Measurements from ENCODE around the gene WDR5. TPM values are rescaled to one million over a fixed set of nuclear protein-coding genes. Genes with fewer than 3 reads are reported as not detected.

Gene WDR5
- total and polyA plus RNA-seq, 2 experiments from 2014 or later = 37.0 to 56.6 TPM

DNA sequence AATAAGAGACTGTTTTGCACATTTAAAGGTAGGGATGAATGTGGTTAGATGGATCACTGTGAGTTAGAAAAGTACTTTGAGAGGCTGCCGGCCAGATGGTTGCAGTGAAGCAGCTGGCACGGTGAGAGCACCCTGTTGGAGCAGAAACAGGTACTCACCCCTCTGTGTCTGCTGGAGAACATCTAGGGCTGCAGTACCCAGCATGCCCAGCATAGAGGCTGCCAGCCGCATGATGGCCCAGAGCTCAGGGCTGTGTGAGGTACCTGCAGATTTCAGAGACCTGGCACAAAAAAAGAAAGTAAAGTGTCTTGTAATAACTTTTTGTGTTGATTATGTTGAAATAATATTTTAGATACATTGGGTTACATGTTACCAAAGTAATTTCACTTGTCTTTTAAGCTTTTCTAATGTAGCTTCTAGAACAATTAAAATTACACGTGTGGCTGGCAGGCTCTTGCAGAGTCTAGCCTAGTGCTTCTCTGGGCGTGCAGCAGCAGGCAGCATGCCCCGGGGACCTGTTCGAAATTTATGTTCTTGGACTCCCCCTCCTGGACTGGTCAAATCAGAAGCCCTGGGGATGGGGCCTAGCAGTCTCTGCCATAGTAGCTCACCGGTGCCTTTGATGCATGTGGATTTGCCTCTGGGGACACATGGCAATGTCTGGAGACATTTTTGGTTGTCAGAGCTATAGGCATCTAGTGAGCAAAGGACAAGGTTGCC lies 11.1 kb downstream of the WDR5 start:
- H3K27me3 ChIP-seq (ENCODE audit: insufficient read depth) = no peaks in the 10 kb centered on the region
- no peak overlapping the region for H3K4me3 ChIP-seq
- peaks cover 79% of the 10 kb centered on the region for H3K36me3 Mint-ChIP-seq (ENCODE audit: low read depth)
- peaks cover 35% of the 10 kb centered on the region for H3K36me3 ChIP-seq (ENCODE audit: insufficient read depth)
- H2AFZ ChIP-seq = no peak overlapping the region
- TF ChIP-seq ZNF114 (CRISPR knock-in tag; IDR thresholded peaks at IDR 0.05) (no peak), NANOG (IDR thresholded peaks at IDR 0.05; ENCODE audit: borderline replicate concordance) (no peak)
- TF ChIP-seq, protein P1, sequence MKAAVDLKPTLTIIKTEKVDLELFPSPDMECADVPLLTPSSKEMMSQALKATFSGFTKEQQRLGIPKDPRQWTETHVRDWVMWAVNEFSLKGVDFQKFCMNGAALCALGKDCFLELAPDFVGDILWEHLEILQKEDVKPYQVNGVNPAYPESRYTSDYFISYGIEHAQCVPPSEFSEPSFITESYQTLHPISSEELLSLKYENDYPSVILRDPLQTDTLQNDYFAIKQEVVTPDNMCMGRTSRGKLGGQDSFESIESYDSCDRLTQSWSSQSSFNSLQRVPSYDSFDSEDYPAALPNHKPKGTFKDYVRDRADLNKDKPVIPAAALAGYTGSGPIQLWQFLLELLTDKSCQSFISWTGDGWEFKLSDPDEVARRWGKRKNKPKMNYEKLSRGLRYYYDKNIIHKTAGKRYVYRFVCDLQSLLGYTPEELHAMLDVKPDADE (IDR thresholded peaks at IDR 0.05) = no peak
- H3K9me2 ChIP-seq (ENCODE audit: insufficient read depth) = no peaks in the 10 kb centered on the region
- H4K20me1 ChIP-seq (replicated peaks; ENCODE audit: insufficient read depth) = peaks cover 12% of the 10 kb centered on the region
- no peak overlapping the region for H3K27ac Mint-ChIP-seq
- H3K4me1 ChIP-seq (ENCODE audit: insufficient read depth) = no peaks in the 10 kb centered on the region
- no peak overlapping the region for H3K27ac ChIP-seq (ENCODE audit: low read depth)
- no peak overlapping the region for H3K4me2 ChIP-seq
- peaks cover 6% of the 10 kb centered on the region for H3K27me3 Mint-ChIP-seq (ENCODE audit: insufficient read depth, low read depth, poor library complexity)
- H3F3A ChIP-seq (replicated peaks; ENCODE audit: low read depth) = no peaks in the 10 kb centered on the region
- no peak for DNase-seq (ENCODE audit: low spot score)
- peaks cover 8% of the 10 kb centered on the region; the same call in 1 of the 2 replicates for H3K79me2 ChIP-seq (replicated peaks; ENCODE audit: insufficient read depth)
- H3K9me3 Mint-ChIP-seq = no peaks in the 10 kb centered on the region
- H3K4me3 Mint-ChIP-seq = no peak overlapping the region
- no peaks in the 10 kb centered on the region; the same call in 2 of the 3 replicates for H3K4me1 Mint-ChIP-seq
- ATAC-seq = no peak

DNA sequence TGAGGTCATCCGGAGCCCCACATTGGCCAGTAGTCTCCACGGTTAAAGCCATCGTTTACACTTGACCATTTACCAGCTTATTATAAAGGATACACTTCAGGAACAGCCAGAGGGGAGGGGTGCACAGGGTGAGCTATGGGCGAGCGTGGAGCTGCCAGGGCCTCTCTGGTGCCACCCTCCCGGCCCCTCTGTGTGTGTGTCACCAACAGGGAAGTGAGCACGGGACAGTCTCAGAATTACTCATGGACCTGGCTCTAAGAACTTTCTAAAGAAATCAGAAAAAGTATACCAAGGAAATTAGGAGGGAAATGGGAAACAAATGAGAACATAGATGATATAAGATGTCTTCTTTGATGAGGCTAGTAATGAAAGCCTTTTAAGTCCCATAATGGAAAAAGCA lies 13.5 kb downstream of the WDR5 start:
- H2AFZ ChIP-seq = no peak overlapping the region
- Mint-ChIP-seq H3K9me3 (no peaks in the 10 kb centered on the region), H3K27ac (no peak overlapping the region), H3K36me3 (ENCODE audit: low read depth) (peaks cover 75% of the 10 kb centered on the region), H3K4me1 (no peaks in the 10 kb centered on the region; the same call in 2 of the 3 replicates), H3K4me3 (no peak overlapping the region), H3K27me3 (ENCODE audit: insufficient read depth, low read depth, poor library complexity) (peaks cover 8% of the 10 kb centered on the region)
- TF ChIP-seq POLR2AphosphoS5 (IDR thresholded peaks at IDR 0.05; ENCODE audit: low read depth) = no peak
- TF ChIP-seq, protein P1 (IDR thresholded peaks at IDR 0.05) = no peak
- TF ChIP-seq, protein P2, sequence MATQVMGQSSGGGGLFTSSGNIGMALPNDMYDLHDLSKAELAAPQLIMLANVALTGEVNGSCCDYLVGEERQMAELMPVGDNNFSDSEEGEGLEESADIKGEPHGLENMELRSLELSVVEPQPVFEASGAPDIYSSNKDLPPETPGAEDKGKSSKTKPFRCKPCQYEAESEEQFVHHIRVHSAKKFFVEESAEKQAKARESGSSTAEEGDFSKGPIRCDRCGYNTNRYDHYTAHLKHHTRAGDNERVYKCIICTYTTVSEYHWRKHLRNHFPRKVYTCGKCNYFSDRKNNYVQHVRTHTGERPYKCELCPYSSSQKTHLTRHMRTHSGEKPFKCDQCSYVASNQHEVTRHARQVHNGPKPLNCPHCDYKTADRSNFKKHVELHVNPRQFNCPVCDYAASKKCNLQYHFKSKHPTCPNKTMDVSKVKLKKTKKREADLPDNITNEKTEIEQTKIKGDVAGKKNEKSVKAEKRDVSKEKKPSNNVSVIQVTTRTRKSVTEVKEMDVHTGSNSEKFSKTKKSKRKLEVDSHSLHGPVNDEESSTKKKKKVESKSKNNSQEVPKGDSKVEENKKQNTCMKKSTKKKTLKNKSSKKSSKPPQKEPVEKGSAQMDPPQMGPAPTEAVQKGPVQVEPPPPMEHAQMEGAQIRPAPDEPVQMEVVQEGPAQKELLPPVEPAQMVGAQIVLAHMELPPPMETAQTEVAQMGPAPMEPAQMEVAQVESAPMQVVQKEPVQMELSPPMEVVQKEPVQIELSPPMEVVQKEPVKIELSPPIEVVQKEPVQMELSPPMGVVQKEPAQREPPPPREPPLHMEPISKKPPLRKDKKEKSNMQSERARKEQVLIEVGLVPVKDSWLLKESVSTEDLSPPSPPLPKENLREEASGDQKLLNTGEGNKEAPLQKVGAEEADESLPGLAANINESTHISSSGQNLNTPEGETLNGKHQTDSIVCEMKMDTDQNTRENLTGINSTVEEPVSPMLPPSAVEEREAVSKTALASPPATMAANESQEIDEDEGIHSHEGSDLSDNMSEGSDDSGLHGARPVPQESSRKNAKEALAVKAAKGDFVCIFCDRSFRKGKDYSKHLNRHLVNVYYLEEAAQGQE (IDR thresholded peaks at IDR 0.05; ENCODE audit: unreplicated experiment) = no peak
- no peak for TF ChIP-seq ZNF331 (CRISPR knock-in tag; IDR thresholded peaks at IDR 0.05; ENCODE audit: low read depth)
- no peak for TF ChIP-seq JUNB (IDR thresholded peaks at IDR 0.05; ENCODE audit: unreplicated experiment)
- TF ChIP-seq NANOG (IDR thresholded peaks at IDR 0.05; ENCODE audit: borderline replicate concordance) = no peak
- no peak for TF ChIP-seq CREB1 (CRISPR knock-in tag; IDR thresholded peaks at IDR 0.05; ENCODE audit: low read depth)
- no peak for TF ChIP-seq EZH2 (IDR thresholded peaks at IDR 0.05; ENCODE audit: low read depth, unreplicated experiment)
- no peak for TF ChIP-seq EZH2phosphoT487 (IDR thresholded peaks at IDR 0.05; ENCODE audit: unreplicated experiment)
- ATAC-seq (no peak), DNase-seq (ENCODE audit: low spot score) (no peak)
- H4K20me1 ChIP-seq (replicated peaks; ENCODE audit: insufficient read depth) = peaks cover 12% of the 10 kb centered on the region
- H3K27me3 ChIP-seq (ENCODE audit: insufficient read depth) = no peaks in the 10 kb centered on the region
- H3K36me3 ChIP-seq (ENCODE audit: insufficient read depth) = peaks cover 27% of the 10 kb centered on the region
- H3K79me2 ChIP-seq (replicated peaks; ENCODE audit: insufficient read depth) = peaks cover 5% of the 10 kb centered on the region; the same call in 1 of the 2 replicates
- H3K4me3 ChIP-seq = no peak overlapping the region
- no peaks in the 10 kb centered on the region for H3K9me2 ChIP-seq (ENCODE audit: insufficient read depth)
- no peak overlapping the region for H3K27ac ChIP-seq (ENCODE audit: low read depth)
- H3K4me1 ChIP-seq (ENCODE audit: insufficient read depth) = no peaks in the 10 kb centered on the region
- no peak overlapping the region for H3K4me2 ChIP-seq
- no peaks in the 10 kb centered on the region for H3F3A ChIP-seq (replicated peaks; ENCODE audit: low read depth)
